Skeletal muscle tissue (tissue), 4 donors: ENCODE results near the gene ASPRV1. TPM values are rescaled to one million over a fixed set of nuclear protein-coding genes. Genes with fewer than 3 reads are reported as not detected.

Source experiments
- H3K27ac ChIP-seq: one replicate; pipeline ENCODE4 v1.7.0; 2013; ENCODE audit warnings: mild to moderate bottlenecking, low read depth, low read length, inconsistent platforms
- H3K27me3 ChIP-seq, 3 donors: one replicate each; pipeline ENCODE4 v1.7.0; 2013; ENCODE audit warnings: low read length in 3 of 3; ENCODE audit not compliant: control insufficient read depth in 3 of 3, insufficient read depth in 3 of 3
- H3K36me3 ChIP-seq, 3 donors: one replicate each; pipeline ENCODE4 v1.7.0; 2013; ENCODE audit warnings: low read length in 3 of 3; ENCODE audit not compliant: control insufficient read depth in 3 of 3, insufficient read depth in 3 of 3
- H3K4me1 ChIP-seq, 3 donors: one replicate each; pipeline ENCODE4 v1.7.0; 2013; ENCODE audit warnings: low read length in 3 of 3, mild to moderate bottlenecking in 3 of 3; ENCODE audit not compliant: control insufficient read depth in 3 of 3, insufficient read depth in 3 of 3
- H3K4me3 ChIP-seq, 3 donors: one replicate each; pipeline ENCODE4 v1.7.0; 2013; ENCODE audit warnings: low read length in 3 of 3
- H3K9ac ChIP-seq, 3 donors: one replicate each; pipeline ENCODE4 v1.7.0; 2013; ENCODE audit warnings: low read length in 3 of 3, mild to moderate bottlenecking in 3 of 3, moderate library complexity in 2 of 3, low read depth in 1 of 3
- H3K9me3 ChIP-seq, 3 donors: one replicate each; pipeline ENCODE4 v1.7.0; 2013; ENCODE audit warnings: low read length in 3 of 3; ENCODE audit not compliant: control insufficient read depth in 3 of 3
- total RNA-seq: library from RNA; depleted of rRNA; stranded (reverse); fragments of >200 nt; gene quantifications from one replicate; pipeline ENCODE4 v1.2.3, GENCODE V29; 2014
- donor health status: Osteomylitis.

The ASPRV1 gene
- total RNA-seq, 1 donor from 2014 or later: 1.6 TPM

- Histone ChIP-seq H3K4me3 (no peak overlapping the region), H3K27ac (no peak overlapping the region), H3K36me3 (peaks cover 7 to 12% (median 10%) of the 10 kb centered on the region in 3 donors), H3K4me1 (peaks cover 4 to 10% (median 7%) of the 10 kb centered on the region in 3 donors), H3K9ac (no peak overlapping the region), H3K9me3 (no peaks in the 10 kb centered on the region), H3K27me3 (no peaks in the 10 kb centered on the region)
These were observed 28.1 kb upstream of the ASPRV1 start for GRCh38 chr2:69989441-69990105.

- H3K9ac ChIP-seq: no peak overlapping the region
- H3K36me3 ChIP-seq: peaks cover 2 to 6% (median 6%) of the 10 kb centered on the region in 3 donors
- H3K4me3 ChIP-seq: no peak overlapping the region
- no peaks in the 10 kb centered on the region for H3K27me3 ChIP-seq
- no peak overlapping the region for H3K27ac ChIP-seq
- H3K9me3 ChIP-seq: no peaks in the 10 kb centered on the region
- peaks cover 4 to 10% (median 7%) of the 10 kb centered on the region in 3 donors for H3K4me1 ChIP-seq
These were observed 27.6 kb upstream of the ASPRV1 start for GRCh38 chr2:69989009-69989408.

- Histone ChIP-seq H3K9me3 (no peaks in the 10 kb centered on the region), H3K4me3 (no peak overlapping the region), H3K9ac (no peak overlapping the region), H3K36me3 (peaks cover 0 to 5% (median 0%) of the 10 kb centered on the region in 3 donors), H3K4me1 (peaks cover 4 to 10% (median 7%) of the 10 kb centered on the region in 3 donors), H3K27me3 (no peaks in the 10 kb centered on the region), H3K27ac (no peak overlapping the region)
These were observed 26.7 kb upstream of the ASPRV1 start for GRCh38 chr2:69988086-69988635.

GRCh38 chr2:69986691-69987090 is 25.3 kb upstream of the ASPRV1 start:
- no peaks in the 10 kb centered on the region for H3K9me3 ChIP-seq
- no peak overlapping the region for H3K9ac ChIP-seq
- H3K4me1 ChIP-seq: peaks cover 4 to 10% (median 7%) of the 10 kb centered on the region in 3 donors
- no peaks in the 10 kb centered on the region for H3K36me3 ChIP-seq
- H3K4me3 ChIP-seq: no peak overlapping the region
- no peaks in the 10 kb centered on the region for H3K27me3 ChIP-seq
- H3K27ac ChIP-seq: no peak overlapping the region

GRCh38 chr2:69985688-69986087 is 24.3 kb upstream of the ASPRV1 start:
- H3K4me3 ChIP-seq: no peak overlapping the region
- no peaks in the 10 kb centered on the region for H3K9me3 ChIP-seq
- H3K4me1 ChIP-seq: peaks cover 4 to 10% (median 7%) of the 10 kb centered on the region in 3 donors
- H3K27me3 ChIP-seq: no peaks in the 10 kb centered on the region
- no peak overlapping the region for H3K9ac ChIP-seq
- no peaks in the 10 kb centered on the region for H3K36me3 ChIP-seq
- no peak overlapping the region for H3K27ac ChIP-seq

GRCh38 chr2:69985216-69985615 is 23.8 kb upstream of the ASPRV1 start:
- no peak overlapping the region for H3K4me3 ChIP-seq
- H3K9me3 ChIP-seq: no peaks in the 10 kb centered on the region
- H3K4me1 ChIP-seq: peaks cover 4 to 10% (median 7%) of the 10 kb centered on the region in 3 donors
- no peak overlapping the region for H3K27ac ChIP-seq
- H3K9ac ChIP-seq: no peak overlapping the region
- H3K36me3 ChIP-seq: no peaks in the 10 kb centered on the region
- no peaks in the 10 kb centered on the region for H3K27me3 ChIP-seq

GRCh38 chr2:69983392-69983966 is 22.0 kb upstream of the ASPRV1 start:
- Histone ChIP-seq H3K9ac (no peak overlapping the region), H3K4me3 (no peak overlapping the region), H3K9me3 (no peaks in the 10 kb centered on the region), H3K27me3 (no peaks in the 10 kb centered on the region), H3K27ac (no peak overlapping the region), H3K36me3 (no peaks in the 10 kb centered on the region), H3K4me1 (no peaks in the 10 kb centered on the region)

- no peaks in the 10 kb centered on the region for H3K9me3 ChIP-seq
- no peaks in the 10 kb centered on the region for H3K36me3 ChIP-seq
- H3K9ac ChIP-seq: no peak overlapping the region
- no peaks in the 10 kb centered on the region for H3K4me1 ChIP-seq
- H3K27me3 ChIP-seq: no peaks in the 10 kb centered on the region
- H3K4me3 ChIP-seq: no peak overlapping the region
- no peak overlapping the region for H3K27ac ChIP-seq
These were observed 18.7 kb upstream of the ASPRV1 start for GRCh38 chr2:69979902-69980807.

- no peaks in the 10 kb centered on the region for H3K36me3 ChIP-seq
- no peaks in the 10 kb centered on the region for H3K4me1 ChIP-seq
- no peaks in the 10 kb centered on the region for H3K9me3 ChIP-seq
- no peak overlapping the region for H3K27ac ChIP-seq
- no peaks in the 10 kb centered on the region for H3K27me3 ChIP-seq
- H3K4me3 ChIP-seq: no peak overlapping the region
- no peak overlapping the region for H3K9ac ChIP-seq
These were observed 16.6 kb upstream of the ASPRV1 start for GRCh38 chr2:69977906-69978482.
